ENCODE measurements around the gene EFCAB9.
"Not testable (repeated sequence)": the region's sequence is repeated elsewhere in the genome, so short reads cannot be mapped to it uniquely, and the experiment has no call there.

The EFCAB9 gene

GRCh38 chr5:172188893-172189692, 4.9 kb upstream of the EFCAB9 start:
- DNase-seq, result peak; percentile 50

- no peak for DNase-seq
These were observed 4.2 kb upstream of the EFCAB9 start for GRCh38 chr5:172189693-172190296.

- DNase-seq, result no peak
These were observed 1.2 kb downstream of the EFCAB9 start for GRCh38 chr5:172194985-172195774.

GRCh38 chr5:172197775-172198174, 3.8 kb downstream of the EFCAB9 start:
- not testable (repeated sequence) for DNase-seq

- no peak for DNase-seq
These were observed 5.5 kb downstream of the EFCAB9 start for GRCh38 chr5:172199446-172199845.

- no peak for DNase-seq
These were observed 6.5 kb downstream of the EFCAB9 start for GRCh38 chr5:172200476-172200875.

GRCh38 chr5:172205984-172206383, 12.0 kb downstream of the EFCAB9 start:
- DNase-seq, result not testable (repeated sequence)

GRCh38 chr5:172207511-172207910, 13.5 kb downstream of the EFCAB9 start:
- DNase-seq, result no peak

GRCh38 chr5:172209714-172210113, 15.7 kb downstream of the EFCAB9 start:
- DNase-seq, result no peak

- DNase-seq, result no peak
These were observed 17.7 kb downstream of the EFCAB9 start for GRCh38 chr5:172211676-172212075.

GRCh38 chr5:172213126-172213525, 19.2 kb downstream of the EFCAB9 start:
- DNase-seq, result no peak

- no peak for DNase-seq
These were observed 22.4 kb downstream of the EFCAB9 start for GRCh38 chr5:172216345-172216744.

- no peak for DNase-seq
These were observed 25.3 kb downstream of the EFCAB9 start for GRCh38 chr5:172219296-172219695.

GRCh38 chr5:172223901-172224873, 30.2 kb downstream of the EFCAB9 start:
- DNase-seq, result no peak

- no peak for DNase-seq
These were observed 31.0 kb downstream of the EFCAB9 start for GRCh38 chr5:172224996-172225395.

- DNase-seq, result no peak
These were observed 35.9 kb downstream of the EFCAB9 start for GRCh38 chr5:172229904-172230303.

- DNase-seq, result no peak
These were observed 40.1 kb downstream of the EFCAB9 start for GRCh38 chr5:172234031-172234430.

GRCh38 chr5:172235132-172235780, 41.3 kb downstream of the EFCAB9 start:
- no peak for DNase-seq

- DNase-seq, result no peak
These were observed 42.1 kb downstream of the EFCAB9 start for GRCh38 chr5:172235827-172236736.

- DNase-seq, result no peak
These were observed 44.4 kb downstream of the EFCAB9 start for GRCh38 chr5:172238334-172238733.

GRCh38 chr5:172243302-172243701, 49.3 kb downstream of the EFCAB9 start:
- DNase-seq, result no peak

Measured in right hindlimb (tissue), 1 donor.